Spleen (tissue), 7 donors: Measurements from ENCODE around the gene CHODL.

Experiments
- CTCF ChIP-seq, 11 experiments: fragments of 200-600 bp in 7 of 11; fragments of 450-650 bp in 4 of 11; sonication (generic) in 4 of 11; IDR thresholded peaks in 8 of 11; conservative IDR thresholded peaks in 3 of 11; 1 replicate in 7 of 11; 2 replicates in 4 of 11; pipeline versions ENCODE4 v1.4.0 to v1.8.0; 2016 to 2021; ENCODE audit warnings: antibody characterized with exemption in 11 of 11, inconsistent platforms in 4 of 11, mild to moderate bottlenecking in 1 of 11
- POLR2AphosphoS5 ChIP-seq, 3 donors: sonication (generic); formaldehyde crosslinking; IDR thresholded peaks; one replicate each; pipeline ENCODE4 v1.5.1; 2017; ENCODE audit warnings: antibody characterized with exemption in 3 of 3
- donor health status: DM: no; HTN: no; CAD: no; lungs with moderate emphysema.
- donor health status: DM: no; HTN: no; CAD: no.
- donor health status: DM: no; HTN: no; CAD: no.

GRCh38 chr21:18267496-18267895 is 22.9 kb downstream of the CHODL start:
- TF ChIP-seq CTCF (IDR thresholded peaks at IDR 0.05 in 8 of 11, conservative IDR thresholded peaks at IDR 0.05 in 3 of 11): no peak
- TF ChIP-seq POLR2AphosphoS5 (IDR thresholded peaks at IDR 0.05): no peak
